GM12801 (cell line): ENCODE results near the gene FOXB1.

Experiments
- CTCF ChIP-seq: IDR thresholded peaks from one replicate; pipeline ENCODE4 v1.5.1; 2011; ENCODE audit warnings: control low read depth; ENCODE audit not compliant: insufficient read length; ENCODE audit errors: extremely low read depth

The FOXB1 gene

DNA sequence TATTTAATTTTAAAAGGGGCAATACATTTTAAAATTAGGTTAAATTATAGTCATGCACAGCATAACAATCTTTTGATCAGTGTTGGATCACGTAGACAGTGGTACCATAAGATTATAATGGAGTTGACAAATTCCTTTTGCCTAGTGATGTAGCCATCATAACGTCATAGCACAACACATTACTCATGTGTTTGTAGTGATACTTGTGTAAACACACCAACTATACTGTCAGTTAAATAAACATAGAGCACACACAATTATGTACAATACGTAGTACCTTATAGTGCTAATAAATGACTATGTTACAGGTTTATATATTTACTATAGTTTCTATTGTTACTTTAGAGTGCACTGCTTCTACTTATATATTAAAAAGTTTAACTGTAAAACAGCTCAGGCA is 31.2 kb downstream of the FOXB1 start:
- no peak for TF ChIP-seq CTCF

GRCh38 chr15:60039316-60039715 is 35.2 kb downstream of the FOXB1 start:
- TF ChIP-seq CTCF = no peak

GRCh38 chr15:60043744-60044435 is 39.8 kb downstream of the FOXB1 start:
- no peak for TF ChIP-seq CTCF

GRCh38 chr15:60044636-60045270 is 40.6 kb downstream of the FOXB1 start:
- TF ChIP-seq CTCF = no peak

GRCh38 chr15:60047701-60048100 is 43.6 kb downstream of the FOXB1 start:
- no peak for TF ChIP-seq CTCF

DNA sequence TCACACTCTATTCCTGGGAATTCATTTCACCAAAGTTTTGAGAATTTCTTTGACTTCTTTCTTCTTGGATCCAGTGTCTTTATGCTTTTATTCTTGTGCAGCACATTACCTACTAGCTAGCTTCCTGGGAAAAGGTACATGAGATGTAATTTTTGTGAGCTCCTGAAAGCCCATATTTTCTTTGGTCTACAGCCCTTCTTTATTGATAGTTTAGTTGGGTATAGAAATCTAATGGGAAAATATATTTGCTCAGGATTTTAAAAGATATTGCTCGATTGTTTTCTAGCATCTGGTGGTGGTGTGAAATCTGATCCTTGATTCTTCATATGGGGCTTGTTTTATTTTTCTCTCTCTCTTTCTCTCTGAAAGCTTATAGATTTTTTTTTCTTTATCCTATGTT is 45.8 kb downstream of the FOXB1 start:
- TF ChIP-seq CTCF = no peak

DNA sequence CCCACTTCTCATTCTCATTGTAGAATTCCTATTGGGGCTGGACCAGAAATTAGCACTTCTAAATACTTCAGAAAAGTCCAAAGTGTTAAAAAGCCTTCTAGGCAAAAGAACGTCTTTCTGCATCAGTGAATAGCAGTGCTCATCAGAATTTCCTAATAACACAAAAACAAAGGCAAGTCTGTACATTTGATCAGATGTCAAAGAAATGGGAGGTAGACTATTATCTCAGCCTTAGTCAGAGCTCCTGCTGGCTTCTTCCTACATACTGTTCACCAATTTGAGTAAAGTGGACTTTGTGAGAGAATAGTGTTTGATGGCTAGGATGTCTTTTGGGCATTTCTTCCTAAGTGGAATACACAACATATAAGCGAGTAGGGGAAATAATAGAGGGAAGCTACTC is 48.7 kb downstream of the FOXB1 start:
- TF ChIP-seq CTCF = no peak

GRCh38 chr15:60054472-60054871 is 50.4 kb downstream of the FOXB1 start:
- TF ChIP-seq CTCF = no peak
